Measurements from ENCODE around the gene ZC3H18. TPM values are rescaled to one million over a fixed set of nuclear protein-coding genes. Genes with fewer than 3 reads are reported as not detected.

Gene ZC3H18
- polyA plus RNA-seq, 1 donor from 2014 or later = 12.8 TPM

- H3K4me2 ChIP-seq (ENCODE audit: low read length) = no peak overlapping the region
- TF ChIP-seq POLR2AphosphoS5 (IDR thresholded peaks at IDR 0.05) (no peak), TAF1 (IDR thresholded peaks at IDR 0.05; ENCODE audit: low read depth) (no peak), EP300 (conservative IDR thresholded peaks at IDR 0.05; ENCODE audit: poor library complexity, severe bottlenecking) (no peak), RAD21 (conservative IDR thresholded peaks at IDR 0.05) (no peak), MXI1 (conservative IDR thresholded peaks at IDR 0.05; ENCODE audit: poor library complexity, severe bottlenecking) (no peak), EZH2 (IDR thresholded peaks at IDR 0.05; ENCODE audit: borderline replicate concordance, insufficient read depth, low read length, poor library complexity, severe bottlenecking) (no peak), REST (IDR thresholded peaks at IDR 0.05; ENCODE audit: borderline replicate concordance) (no peak), SMC3 (conservative IDR thresholded peaks at IDR 0.05; ENCODE audit: poor library complexity) (no peak)
- TF ChIP-seq, protein P1, sequence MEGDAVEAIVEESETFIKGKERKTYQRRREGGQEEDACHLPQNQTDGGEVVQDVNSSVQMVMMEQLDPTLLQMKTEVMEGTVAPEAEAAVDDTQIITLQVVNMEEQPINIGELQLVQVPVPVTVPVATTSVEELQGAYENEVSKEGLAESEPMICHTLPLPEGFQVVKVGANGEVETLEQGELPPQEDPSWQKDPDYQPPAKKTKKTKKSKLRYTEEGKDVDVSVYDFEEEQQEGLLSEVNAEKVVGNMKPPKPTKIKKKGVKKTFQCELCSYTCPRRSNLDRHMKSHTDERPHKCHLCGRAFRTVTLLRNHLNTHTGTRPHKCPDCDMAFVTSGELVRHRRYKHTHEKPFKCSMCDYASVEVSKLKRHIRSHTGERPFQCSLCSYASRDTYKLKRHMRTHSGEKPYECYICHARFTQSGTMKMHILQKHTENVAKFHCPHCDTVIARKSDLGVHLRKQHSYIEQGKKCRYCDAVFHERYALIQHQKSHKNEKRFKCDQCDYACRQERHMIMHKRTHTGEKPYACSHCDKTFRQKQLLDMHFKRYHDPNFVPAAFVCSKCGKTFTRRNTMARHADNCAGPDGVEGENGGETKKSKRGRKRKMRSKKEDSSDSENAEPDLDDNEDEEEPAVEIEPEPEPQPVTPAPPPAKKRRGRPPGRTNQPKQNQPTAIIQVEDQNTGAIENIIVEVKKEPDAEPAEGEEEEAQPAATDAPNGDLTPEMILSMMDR (IDR thresholded peaks at IDR 0.05; ENCODE audit: poor library complexity, severe bottlenecking) = no peak
- no peak overlapping the region for H3K4me3 ChIP-seq (ENCODE audit: low read length)
- no peaks in the 10 kb centered on the region for H3K36me3 ChIP-seq (ENCODE audit: insufficient read depth, low read length)
- H2AFZ ChIP-seq (ENCODE audit: low read depth, low read length) = no peak overlapping the region
- no peaks in the 10 kb centered on the region for H4K20me1 ChIP-seq (ENCODE audit: insufficient read depth)
- H3K27ac ChIP-seq (ENCODE audit: low read length) = no peak overlapping the region
- H3K27me3 ChIP-seq (ENCODE audit: insufficient read depth, low read depth, low read length) = no peaks in the 10 kb centered on the region
- H3K9me3 ChIP-seq (ENCODE audit: low read length) = no peaks in the 10 kb centered on the region
- H3K9ac ChIP-seq (ENCODE audit: low read length) = no peak overlapping the region
- no peaks in the 10 kb centered on the region for H3F3A ChIP-seq (ENCODE audit: insufficient read depth, low read length, poor library complexity, severe bottlenecking)
- no peaks in the 10 kb centered on the region for H3K9me2 ChIP-seq (ENCODE audit: insufficient read depth, low read length)
- H3K79me2 ChIP-seq (replicated peaks; ENCODE audit: insufficient read depth, low read length) = no peaks in the 10 kb centered on the region
Measured at GRCh38 chr16:88525663-88525990, 44.6 kb upstream of the ZC3H18 start.

GRCh38 chr16:88526008-88526905 is 43.9 kb upstream of the ZC3H18 start:
- no peaks in the 10 kb centered on the region for H4K20me1 ChIP-seq (ENCODE audit: insufficient read depth)

More at GRCh38 chr16:88526008-88526905, 43.9 kb upstream of the ZC3H18 start:
- no peak overlapping the region for H3K9ac ChIP-seq (ENCODE audit: low read length)
- H2AFZ ChIP-seq (ENCODE audit: low read depth, low read length) = no peak overlapping the region
- TF ChIP-seq EP300 (conservative IDR thresholded peaks at IDR 0.05; ENCODE audit: poor library complexity, severe bottlenecking) = no peak
- H3K27ac ChIP-seq (ENCODE audit: low read length) = no peak overlapping the region
- no peaks in the 10 kb centered on the region for H3K9me2 ChIP-seq (ENCODE audit: insufficient read depth, low read length)
- no peaks in the 10 kb centered on the region for H3F3A ChIP-seq (ENCODE audit: insufficient read depth, low read length, poor library complexity, severe bottlenecking)
- no peak overlapping the region for H3K4me2 ChIP-seq (ENCODE audit: low read length)
- no peaks in the 10 kb centered on the region for H3K27me3 ChIP-seq (ENCODE audit: insufficient read depth, low read depth, low read length)
- H3K79me2 ChIP-seq (replicated peaks; ENCODE audit: insufficient read depth, low read length) = no peaks in the 10 kb centered on the region
- no peaks in the 10 kb centered on the region for H3K9me3 ChIP-seq (ENCODE audit: low read length)
- H3K4me3 ChIP-seq (ENCODE audit: low read length) = no peak overlapping the region
- no peaks in the 10 kb centered on the region for H3K36me3 ChIP-seq (ENCODE audit: insufficient read depth, low read length)
